ENCODE measurements around the gene PIK3C2G. TPM values are rescaled to one million over a fixed set of nuclear protein-coding genes. Genes with fewer than 3 reads are reported as not detected.

Gene PIK3C2G
- total RNA-seq, 1 experiment from 2014 or later, result not detected

DNA sequence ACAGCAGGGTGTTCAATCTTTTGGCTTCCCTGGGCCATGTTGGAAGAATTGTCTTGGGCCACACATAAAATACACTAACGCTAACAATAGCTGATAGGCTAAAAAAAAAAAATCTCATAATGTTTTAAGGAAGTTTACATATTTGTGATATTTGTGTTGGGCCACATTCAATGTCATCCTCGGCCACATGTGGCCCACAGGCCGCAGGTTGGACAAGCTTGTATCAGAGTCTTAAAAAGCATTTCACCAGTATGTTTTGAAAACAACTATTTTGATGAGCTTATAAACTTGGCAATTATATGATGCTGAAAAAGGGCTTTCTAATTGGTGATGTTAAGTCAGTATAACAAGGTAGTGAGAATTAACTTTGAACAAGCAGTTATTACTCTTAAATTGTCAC, 78.9 kb downstream of the PIK3C2G start:
- DNase-seq (ENCODE audit: low read depth), result no peak

DNA sequence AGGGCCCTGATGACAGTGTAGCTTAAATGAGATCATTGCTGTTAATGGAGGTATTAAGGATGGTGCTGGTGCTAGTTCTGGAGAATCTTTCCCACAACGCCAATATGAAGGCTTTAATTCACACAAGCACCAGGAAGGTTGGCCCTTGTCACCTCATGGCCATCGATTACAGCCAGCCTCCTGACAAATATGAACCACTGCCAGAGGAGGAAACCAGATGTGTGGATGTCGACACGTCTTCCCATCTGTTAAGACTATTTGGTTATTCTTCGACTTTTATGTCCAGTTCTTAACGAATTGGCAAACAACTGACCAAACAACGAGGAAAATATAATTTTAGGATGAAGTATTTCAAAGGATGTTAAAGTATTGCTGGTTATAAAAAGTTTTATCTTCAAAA, 79.5 kb downstream of the PIK3C2G start:
- DNase-seq (ENCODE audit: low read depth), result no peak

- DNase-seq (ENCODE audit: low read depth), result no peak
Observed at GRCh38 chr12:18343708-18344107, 82.4 kb downstream of the PIK3C2G start.

DNA sequence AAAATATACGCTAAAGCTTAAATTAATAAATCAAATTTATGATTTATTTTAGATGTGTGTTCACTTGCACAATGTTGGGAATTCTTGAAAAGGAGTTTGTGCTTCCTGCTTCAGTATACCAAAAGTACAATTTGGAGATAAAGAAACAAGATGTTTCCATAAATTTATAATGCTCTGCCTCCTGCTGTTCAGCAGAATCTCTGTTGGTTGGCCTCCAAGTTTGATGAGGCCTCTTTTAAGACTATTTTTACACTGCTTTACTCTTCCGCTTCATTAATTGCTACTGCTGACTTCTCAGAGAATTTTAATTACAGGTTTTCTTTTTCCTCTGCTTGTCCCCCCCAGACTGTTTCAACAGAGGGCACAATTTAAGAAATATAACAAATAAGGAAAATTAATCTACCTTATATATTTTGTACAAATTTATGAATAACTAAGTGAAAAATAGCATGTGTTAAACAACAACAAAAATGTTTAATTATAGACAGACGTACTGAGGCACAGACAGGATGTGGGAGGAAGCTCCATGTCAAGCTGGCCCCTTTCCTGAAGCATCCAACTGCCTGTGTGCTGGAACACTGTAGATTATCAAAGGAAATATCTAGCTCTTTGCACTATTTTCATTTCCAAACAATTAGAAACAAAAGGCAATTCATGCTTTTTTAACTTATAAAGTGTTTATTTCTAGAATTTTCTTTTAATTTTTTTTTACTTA, 83.9 kb downstream of the PIK3C2G start:
- no peak for DNase-seq (ENCODE audit: low read depth)

GRCh38 chr12:18352312-18352711, 91.0 kb downstream of the PIK3C2G start:
- no peak for DNase-seq (ENCODE audit: low read depth)

GRCh38 chr12:18355429-18355828, 94.1 kb downstream of the PIK3C2G start:
- no peak for DNase-seq (ENCODE audit: low read depth)

- DNase-seq (ENCODE audit: low read depth), result no peak
Observed at GRCh38 chr12:18358077-18358476, 96.8 kb downstream of the PIK3C2G start.

GRCh38 chr12:18358930-18359329, 97.6 kb downstream of the PIK3C2G start:
- DNase-seq (ENCODE audit: low read depth), result no peak

GRCh38 chr12:18361433-18361832, 100.1 kb downstream of the PIK3C2G start:
- no peak for DNase-seq (ENCODE audit: low read depth)

DNA sequence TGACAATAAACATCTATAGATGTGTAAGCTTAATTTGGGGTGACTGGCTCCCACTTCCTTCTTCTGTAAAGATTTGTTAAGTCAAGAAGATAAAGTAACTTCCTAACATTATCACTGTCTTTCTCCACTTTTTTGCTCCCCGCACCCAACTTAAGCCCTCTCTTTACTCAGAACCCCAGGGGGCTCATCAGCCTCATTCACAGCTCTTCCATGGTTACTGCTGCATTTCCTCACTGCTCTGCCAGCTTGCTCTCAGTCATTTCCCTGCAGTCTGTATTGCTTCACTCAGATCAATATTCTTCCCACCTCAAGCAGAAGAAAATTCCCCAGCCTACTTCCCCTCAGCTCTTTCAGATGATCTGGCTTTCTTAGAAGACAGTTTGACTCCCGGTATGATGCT, 102.0 kb downstream of the PIK3C2G start:
- no peak for DNase-seq (ENCODE audit: low read depth)

- no peak for DNase-seq (ENCODE audit: low read depth)
Observed at GRCh38 chr12:18368594-18368993, 107.3 kb downstream of the PIK3C2G start.

DNA sequence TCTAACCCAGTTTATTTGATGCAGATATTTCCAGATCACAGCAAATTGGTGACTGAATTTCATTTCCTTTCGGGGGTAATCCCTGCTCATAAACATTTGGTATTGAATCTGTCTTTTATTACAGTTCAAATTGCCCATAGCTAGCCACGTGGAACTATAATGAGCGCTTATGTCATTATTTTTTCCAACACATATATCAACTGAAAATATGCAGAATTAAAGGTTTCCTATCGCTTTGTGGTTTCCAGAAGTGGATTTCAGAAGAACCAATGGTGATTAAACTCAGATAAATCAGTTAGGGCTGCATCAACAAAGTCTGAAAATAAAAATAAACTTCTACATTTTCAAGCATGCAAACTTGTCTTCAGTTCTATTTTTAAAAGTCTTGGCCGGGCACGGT, 111.9 kb downstream of the PIK3C2G start:
- DNase-seq (ENCODE audit: low read depth), result no peak

- DNase-seq (ENCODE audit: low read depth), result no peak
Observed at GRCh38 chr12:18375131-18375530, 113.8 kb downstream of the PIK3C2G start.

DNA sequence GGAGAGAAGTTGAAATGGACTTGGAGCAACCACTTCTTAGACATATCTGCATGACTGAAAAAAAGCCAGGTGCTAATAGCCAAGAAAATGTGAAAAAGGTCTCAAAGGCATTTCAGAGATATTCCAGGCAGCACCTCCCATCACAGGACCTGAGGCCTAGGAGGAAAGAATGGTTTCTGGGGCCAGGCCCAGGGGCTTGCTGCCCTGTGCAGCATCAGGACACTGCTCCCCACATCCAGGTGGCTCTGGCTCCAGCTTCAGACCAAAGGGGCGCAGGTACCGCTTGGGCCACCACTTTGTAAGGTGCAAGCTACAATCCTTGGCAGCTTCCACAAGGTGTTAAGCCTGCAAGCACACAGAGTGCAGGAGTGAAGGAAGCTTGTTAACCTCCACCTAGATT, 114.3 kb downstream of the PIK3C2G start:
- no peak for DNase-seq (ENCODE audit: low read depth)

DNA sequence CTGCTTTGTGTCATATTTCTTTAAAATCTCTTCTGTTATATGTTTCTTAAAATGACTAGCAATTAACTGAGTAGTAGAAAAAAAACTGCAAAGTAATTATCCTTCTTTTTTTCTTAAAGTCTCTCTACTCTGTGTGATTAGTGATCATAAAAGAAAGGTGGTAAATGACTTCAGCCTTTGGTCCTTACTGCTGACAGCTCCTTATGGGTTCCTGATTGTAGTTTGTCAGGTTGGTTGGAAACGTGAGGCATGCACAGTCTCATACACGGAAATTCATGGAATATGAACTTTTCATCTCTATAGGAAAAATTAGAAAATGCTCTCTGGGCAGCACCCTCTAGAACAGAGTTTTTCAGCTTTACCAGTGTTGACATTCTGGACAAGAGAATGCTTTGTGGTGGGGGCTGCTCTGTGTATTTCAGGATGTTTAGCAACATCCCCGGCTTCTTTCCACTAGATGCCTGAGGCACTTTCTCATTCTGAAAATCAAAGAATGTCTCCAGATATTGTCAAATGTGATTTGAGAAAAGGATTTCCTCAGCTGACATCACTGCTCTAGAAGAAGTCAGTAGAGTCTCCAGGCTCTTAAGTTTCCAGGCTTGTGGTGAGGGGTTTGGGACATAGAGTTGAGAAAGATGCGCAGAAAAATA, 121.0 kb downstream of the PIK3C2G start:
- DNase-seq (ENCODE audit: low read depth), result no peak

- peak; percentile 63 for DNase-seq (ENCODE audit: low read depth)
Observed at GRCh38 chr12:18383203-18383602, 121.9 kb downstream of the PIK3C2G start.

DNA sequence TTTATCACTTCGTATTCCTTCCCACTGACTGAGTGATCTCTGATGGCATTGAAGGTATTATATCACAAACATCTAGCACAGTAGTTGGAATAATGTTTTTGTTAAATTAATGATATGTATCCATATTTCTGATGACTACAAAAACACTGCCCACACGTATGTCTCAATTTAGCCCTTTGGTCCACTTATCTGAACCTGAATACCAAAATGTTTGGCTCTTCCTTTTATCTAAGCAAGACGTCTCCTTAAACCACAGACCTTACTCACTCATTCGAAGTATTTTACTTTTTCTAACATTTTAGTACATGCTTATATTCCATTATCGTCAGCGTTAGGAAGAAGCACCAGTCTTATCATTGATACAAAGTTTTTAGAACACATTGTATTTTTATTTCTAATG, 126.4 kb downstream of the PIK3C2G start:
- no peak for DNase-seq (ENCODE audit: low read depth)

DNA sequence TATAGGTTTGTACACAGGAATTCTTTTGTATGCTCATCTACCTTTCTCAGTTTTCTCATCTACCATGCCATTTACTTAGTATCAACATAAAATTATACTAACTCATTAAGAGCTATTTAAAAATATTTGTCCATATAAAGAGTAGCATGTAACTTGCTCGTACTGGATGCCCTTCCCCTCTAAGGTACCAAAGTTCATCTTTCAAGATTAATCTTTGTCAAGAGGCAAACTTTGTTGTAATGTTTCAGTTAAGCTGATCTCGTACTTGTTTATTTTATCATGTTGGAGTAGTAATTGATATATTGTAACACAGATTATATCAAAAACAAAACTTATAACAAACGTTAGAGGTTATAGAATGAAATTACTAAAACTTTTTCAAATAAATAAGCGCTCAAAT, 128.5 kb downstream of the PIK3C2G start:
- DNase-seq (ENCODE audit: low read depth), result no peak

DNA sequence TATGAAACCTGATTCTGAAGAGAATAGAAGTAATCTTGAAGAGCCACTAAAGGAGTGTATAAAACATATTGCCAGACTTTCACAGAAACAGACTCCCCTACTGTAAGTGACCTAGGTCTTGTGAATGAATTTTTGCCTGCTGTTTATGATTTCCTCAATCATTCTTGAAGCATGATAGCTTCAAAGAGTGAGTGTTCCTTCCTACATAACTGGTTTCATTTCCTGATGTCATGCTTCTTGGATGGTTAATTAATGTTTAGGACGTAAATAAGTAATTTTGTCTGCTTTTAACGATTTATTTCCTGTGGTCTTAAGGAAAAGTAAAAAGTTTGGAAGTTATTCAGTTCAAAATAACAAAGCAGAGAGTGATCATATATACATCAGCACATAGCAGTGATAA, 129.8 kb downstream of the PIK3C2G start:
- no peak for DNase-seq (ENCODE audit: low read depth)

DNA sequence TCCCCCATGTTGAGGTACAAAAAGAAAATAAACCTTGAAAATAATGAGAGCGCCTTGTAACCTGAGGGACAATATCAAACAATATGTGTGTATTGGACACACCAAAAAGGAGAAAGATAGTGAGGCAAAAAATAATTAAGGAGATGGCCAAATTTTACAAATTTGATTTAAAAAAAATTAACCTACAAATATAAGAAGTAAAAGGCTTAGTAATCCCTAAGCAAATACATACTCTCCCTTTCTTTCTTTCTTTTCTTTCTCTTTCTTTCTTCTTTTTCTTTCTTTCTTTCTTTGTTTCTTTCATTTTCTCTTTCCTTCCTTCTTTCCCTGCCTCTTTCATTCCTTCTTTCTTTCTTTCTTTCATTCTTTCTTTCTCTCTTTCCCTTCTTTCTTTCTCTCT, 133.4 kb downstream of the PIK3C2G start:
- DNase-seq (ENCODE audit: low read depth), result no peak

DNA sequence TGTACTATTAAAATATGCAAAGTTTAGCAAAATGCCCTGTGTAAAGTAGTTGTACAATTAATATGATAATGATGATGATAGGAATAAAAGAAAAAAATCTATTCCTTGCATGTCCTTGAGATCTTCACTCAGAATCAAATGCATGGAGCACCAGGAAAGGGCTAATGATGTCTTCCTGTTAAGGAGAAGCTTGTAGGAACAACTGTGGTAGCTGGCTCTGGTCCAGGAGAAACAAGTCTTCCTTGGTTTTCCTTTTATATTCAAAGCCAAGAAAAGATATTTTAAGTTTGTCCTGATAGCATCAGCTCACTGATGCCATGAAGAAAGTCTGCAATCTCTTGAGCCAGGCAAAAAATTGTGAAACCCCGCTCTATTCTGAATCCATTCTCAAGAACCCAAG, 138.9 kb downstream of the PIK3C2G start:
- DNase-seq (ENCODE audit: low read depth), result no peak

- DNase-seq (ENCODE audit: low read depth), result no peak
Observed at GRCh38 chr12:18402872-18403611, 141.7 kb downstream of the PIK3C2G start.

DNA sequence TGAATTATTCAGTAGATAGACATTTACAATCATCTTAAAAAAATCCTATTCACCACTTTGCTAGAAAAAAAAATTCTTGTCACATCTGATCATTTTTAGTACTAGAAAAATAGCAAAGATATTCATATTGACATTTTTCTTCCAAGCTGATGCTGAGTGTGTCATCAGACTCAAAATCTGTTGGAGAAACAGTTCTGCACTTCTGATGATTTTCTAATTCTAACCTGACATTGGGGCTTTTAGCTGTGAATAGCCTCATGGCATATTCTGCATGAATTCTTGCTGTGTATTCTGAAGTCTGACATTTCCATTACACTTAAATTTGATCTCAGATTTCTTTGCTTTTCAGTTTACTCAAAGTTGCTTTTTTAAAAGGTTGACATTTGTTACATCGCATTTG, 150.1 kb downstream of the PIK3C2G start:
- DNase-seq (ENCODE audit: low read depth), result no peak
